Smooth muscle cell (in vitro differentiated cells): Measurements from ENCODE around the gene POLR1C. TPM values are rescaled to one million over a fixed set of nuclear protein-coding genes. Genes with fewer than 3 reads are reported as not detected.

Experiments
- DNase-seq: peaks from one replicate; lab custom pipeline; 2025; ENCODE audit not compliant: unreplicated experiment; lab: John Stamatoyannopoulos, UW
- H2AFZ ChIP-seq: fragments of 200-600 bp; sonication (generic); 2 replicates; pipeline ENCODE4 v1.6.0; 2016; ENCODE audit warnings: antibody characterized with exemption, low read depth, mild to moderate bottlenecking
- H3F3A ChIP-seq: fragments of 200-600 bp; sonication (generic); 2 replicates; pipeline ENCODE4 v1.6.0; 2017; ENCODE audit warnings: antibody characterized with exemption, low read depth
- H3K27ac ChIP-seq: fragments of 200-600 bp; sonication (generic); 2 replicates; pipeline ENCODE4 v1.5.1; 2016; ENCODE audit warnings: low read depth, mild to moderate bottlenecking
- H3K27me3 ChIP-seq: fragments of 200-600 bp; sonication (generic); 2 replicates; pipeline ENCODE4 v1.6.1; 2016; ENCODE audit warnings: low read depth, mild to moderate bottlenecking
- H3K36me3 ChIP-seq: fragments of 200-600 bp; sonication (generic); 2 replicates; pipeline ENCODE4 v1.5.1; 2016; ENCODE audit warnings: low read depth
- H3K4me1 ChIP-seq: fragments of 200-600 bp; sonication (generic); 2 replicates; pipeline ENCODE4 v1.5.1; 2016; ENCODE audit warnings: low read depth
- H3K4me2 ChIP-seq: fragments of 200-600 bp; sonication (generic); 2 replicates; pipeline ENCODE4 v1.6.0; 2016; ENCODE audit warnings: mild to moderate bottlenecking
- H3K4me3 ChIP-seq: fragments of 200-600 bp; sonication (generic); 2 replicates; pipeline ENCODE4 v1.5.1; 2016; ENCODE audit warnings: mild to moderate bottlenecking
- H3K79me2 ChIP-seq: fragments of 200-600 bp; sonication (generic); 2 replicates; pipeline ENCODE4 v1.6.0; 2016; ENCODE audit warnings: low read depth, mild to moderate bottlenecking
- H3K9ac ChIP-seq: fragments of 200-600 bp; sonication (generic); 2 replicates; pipeline ENCODE4 v1.6.0; 2016; ENCODE audit warnings: low read depth
- H3K9me3 ChIP-seq: fragments of 200-600 bp; sonication (generic); replicated peaks from 2 replicates; pipeline ENCODE4 v1.5.1; 2016; ENCODE audit warnings: low read depth
- H4K20me1 ChIP-seq: fragments of 200-600 bp; sonication (generic); 2 replicates; pipeline ENCODE4 v1.6.0; 2016; ENCODE audit warnings: low read depth
- CTCF ChIP-seq: fragments of 200-600 bp; sonication (generic); IDR thresholded peaks from 2 replicates; pipeline ENCODE4 v1.5.1; 2017; ENCODE audit warnings: borderline replicate concordance, mild to moderate bottlenecking, antibody characterized with exemption; ENCODE audit not compliant: insufficient read depth, poor library complexity, severe bottlenecking
- WGBS: methylation state at CpG from one replicate; pipeline ENCODE4 v1.1.7; 2016; ENCODE audit warnings: low lambda C conversion rate; 5-methylcytosine and 5-hydroxymethylcytosine counted together
- polyA plus RNA-seq: library from polyadenylated mRNA; unstranded; fragments of >200 nt; fragmentation: Nextera tagmentation; extraction: Ambion mirVana; gene quantifications from 2 replicates; pipeline ENCODE4 v1.2.1, GENCODE V29; 2016
- total RNA-seq: library from RNA; depleted of rRNA; stranded (reverse); fragments of >200 nt; gene quantifications from 2 replicates; pipeline ENCODE4 v1.2.3, GENCODE V29; 2014

The POLR1C gene
- total and polyA plus RNA-seq, 2 experiments from 2014 or later: 21.0 to 27.0 TPM

GRCh38 chr6:43499028-43499815, 17.7 kb upstream of the POLR1C start:
- Histone ChIP-seq H3K4me1 (peaks cover 10% of the 10 kb centered on the region), H3K79me2 (peaks cover 1% of the 10 kb centered on the region), H3F3A (no peaks in the 10 kb centered on the region), H4K20me1 (no peaks in the 10 kb centered on the region), H3K9me3 (no peaks in the 10 kb centered on the region), H3K27me3 (no peaks in the 10 kb centered on the region), H2AFZ (no peak overlapping the region), H3K4me2 (no peak overlapping the region), H3K36me3 (no peaks in the 10 kb centered on the region), H3K27ac (no peak overlapping the region), H3K9ac (no peak overlapping the region), H3K4me3 (no peak overlapping the region)
- no peak for TF ChIP-seq CTCF
- 93% methylated on average over 12 of the region's 12 CpGs for WGBS
- DNase-seq: no peak

GRCh38 chr6:43500921-43501320, 16.0 kb upstream of the POLR1C start:
- no peaks in the 10 kb centered on the region for H3K27me3 ChIP-seq
- H3K27ac ChIP-seq: no peak overlapping the region
- H3K4me3 ChIP-seq: no peak overlapping the region
- peaks cover 6% of the 10 kb centered on the region for H3K4me1 ChIP-seq
- no peak overlapping the region for H2AFZ ChIP-seq
- H3K36me3 ChIP-seq: no peaks in the 10 kb centered on the region
- no peaks in the 10 kb centered on the region for H3K9me3 ChIP-seq
- WGBS: 97% methylated on average over 3 of the region's 3 CpGs
- no peak overlapping the region for H3K9ac ChIP-seq
- no peaks in the 10 kb centered on the region for H4K20me1 ChIP-seq
- no peak overlapping the region for H3K4me2 ChIP-seq
- TF ChIP-seq CTCF: no peak
- no peaks in the 10 kb centered on the region for H3K79me2 ChIP-seq
- H3F3A ChIP-seq: no peaks in the 10 kb centered on the region
- DNase-seq: no peak

DNA sequence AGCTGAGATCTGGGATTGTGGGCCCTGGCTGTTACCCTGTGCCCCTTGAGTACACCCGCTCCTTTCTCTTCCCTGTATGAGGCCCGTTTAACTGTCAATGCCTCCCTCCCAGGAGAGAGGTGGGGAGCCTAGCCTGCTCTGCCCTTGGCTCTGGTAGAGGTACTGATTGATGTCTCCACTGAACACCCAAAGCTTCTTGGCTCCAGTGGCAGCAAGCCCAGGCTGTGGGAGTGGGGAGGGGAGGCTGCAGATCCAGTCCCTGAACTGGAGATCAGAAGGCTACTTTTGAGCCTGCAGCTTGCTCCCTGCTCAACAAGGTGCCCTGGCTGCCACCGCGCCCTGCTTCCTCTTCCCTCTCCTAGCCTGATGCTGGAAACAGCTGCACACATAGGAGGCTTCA, 14.2 kb upstream of the POLR1C start:
- TF ChIP-seq CTCF: no peak
- no peaks in the 10 kb centered on the region for H4K20me1 ChIP-seq
- no peak overlapping the region for H2AFZ ChIP-seq
- no peaks in the 10 kb centered on the region for H3K27me3 ChIP-seq
- no peak overlapping the region for H3K9ac ChIP-seq
- no peak for DNase-seq
- no peaks in the 10 kb centered on the region for H3K79me2 ChIP-seq
- no peaks in the 10 kb centered on the region for H3K9me3 ChIP-seq
- no peaks in the 10 kb centered on the region for H3K36me3 ChIP-seq
- peaks cover 2% of the 10 kb centered on the region for H3K4me1 ChIP-seq
- WGBS: 96% methylated on average over 4 of the region's 4 CpGs
- no peak overlapping the region for H3K4me3 ChIP-seq
- no peaks in the 10 kb centered on the region for H3F3A ChIP-seq
- H3K4me2 ChIP-seq: no peak overlapping the region
- H3K27ac ChIP-seq: no peak overlapping the region

GRCh38 chr6:43503443-43503842, 13.4 kb upstream of the POLR1C start:
- no peak for TF ChIP-seq CTCF
- no peaks in the 10 kb centered on the region for H3K27me3 ChIP-seq
- no peak overlapping the region for H3K27ac ChIP-seq
- H4K20me1 ChIP-seq: no peaks in the 10 kb centered on the region
- H3K9ac ChIP-seq: no peak overlapping the region
- no peak overlapping the region for H2AFZ ChIP-seq
- DNase-seq: no peak
- WGBS: 97% methylated on average over 8 of the region's 8 CpGs
- H3K9me3 ChIP-seq: no peaks in the 10 kb centered on the region
- no peak overlapping the region for H3K4me3 ChIP-seq
- no peak overlapping the region for H3K4me2 ChIP-seq
- H3K4me1 ChIP-seq: peaks cover 2% of the 10 kb centered on the region
- no peaks in the 10 kb centered on the region for H3F3A ChIP-seq
- no peaks in the 10 kb centered on the region for H3K79me2 ChIP-seq
- H3K36me3 ChIP-seq: no peaks in the 10 kb centered on the region
